Lower lobe of right lung (tissue), 2 donors: ENCODE measurements around the gene MPL. TPM values are rescaled to one million over a fixed set of nuclear protein-coding genes. Genes with fewer than 3 reads are reported as not detected.
A peak's percentile ranks its signal among the peaks of the same experiment; 100 is the strongest.

Source experiments
- ATAC-seq, 2 donors: fragments of 200-7000 bp; cut with Tn5 transposase; one replicate each; pipeline ENCODE4 v1.9.1; 2020 to 2022; ENCODE audit warnings: mild to moderate bottlenecking in 2 of 2, moderate library complexity in 2 of 2
- DNase-seq: peaks from one replicate; pipeline ENCODE4 v3.0.0-alpha.2; 2020
- H3K27ac ChIP-seq: fragments of 200-600 bp; one replicate; pipeline ENCODE4 v1.8.0; 2022
- H3K27me3 ChIP-seq: fragments of 200-600 bp; one replicate; pipeline ENCODE4 v1.8.0; 2022; ENCODE audit warnings: low read depth
- H3K36me3 ChIP-seq: fragments of 200-600 bp; one replicate; pipeline ENCODE4 v1.8.0; 2022; ENCODE audit warnings: mild to moderate bottlenecking
- H3K4me1 ChIP-seq: fragments of 200-600 bp; one replicate; pipeline ENCODE4 v1.8.0; 2022
- H3K4me3 ChIP-seq: fragments of 200-600 bp; one replicate; pipeline ENCODE4 v1.8.0; 2022; ENCODE audit warnings: mild to moderate bottlenecking
- H3K9me3 ChIP-seq: fragments of 200-600 bp; one replicate; pipeline ENCODE4 v1.8.0; 2022
- CTCF ChIP-seq: fragments of 200-600 bp; IDR thresholded peaks from one replicate; pipeline ENCODE4 v1.8.0; 2022; ENCODE audit warnings: antibody characterized with exemption, mild to moderate bottlenecking
- intact Hi-C: fragments of 100-400 bp; cut with DNase I; formaldehyde crosslinking; loops from one replicate; pipeline ENCODE4 v1.11.0; 2022
- total RNA-seq: library from RNA; stranded (reverse); fragmentation: NEBNext Ultra II Directional; extraction: Animal tissue kit (Norgen Biotek cat#: 25700); gene quantifications from one replicate; pipeline ENCODE4 v1.2.1, GENCODE V29; 2021
- donor health status: DM: no; HTN: yes; CAD: no; lungs with severe emphysema.

Gene MPL
- total RNA-seq, 1 donor from 2014 or later: 0.65 TPM

GRCh38 chr1:43307458-43308158 lies 30.0 kb upstream of the MPL start:
- Histone ChIP-seq H3K4me3 (no peak overlapping the region), H3K36me3 (peaks cover 15% of the 10 kb centered on the region), H3K27ac (no peak overlapping the region), H3K4me1 (peaks cover 52% of the 10 kb centered on the region), H3K9me3 (no peaks in the 10 kb centered on the region), H3K27me3 (no peaks in the 10 kb centered on the region)
- DNase-seq (peak; percentile 24), ATAC-seq (no peak)
- no peak for TF ChIP-seq CTCF
- intact Hi-C loops: no loop called here

- Histone ChIP-seq H3K27me3 (no peaks in the 10 kb centered on the region), H3K4me3 (no peak overlapping the region), H3K9me3 (no peaks in the 10 kb centered on the region), H3K4me1 (peaks cover 47% of the 10 kb centered on the region), H3K36me3 (peaks cover 15% of the 10 kb centered on the region), H3K27ac (no peak overlapping the region)
- TF ChIP-seq CTCF: no peak
- intact Hi-C loops: no loop called here
- DNase-seq (peak; percentile 34), ATAC-seq (no peak)
Measured at GRCh38 chr1:43308635-43309404, 28.8 kb upstream of the MPL start.

GRCh38 chr1:43309405-43310025 lies 28.1 kb upstream of the MPL start:
- no peak for ATAC-seq
- H3K36me3 ChIP-seq: peaks cover 15% of the 10 kb centered on the region
- H3K4me3 ChIP-seq: no peak overlapping the region
- intact Hi-C loops: no loop called here
- H3K4me1 ChIP-seq: peaks cover 40% of the 10 kb centered on the region
- H3K27me3 ChIP-seq: no peaks in the 10 kb centered on the region
- no peak overlapping the region for H3K27ac ChIP-seq
- H3K9me3 ChIP-seq: no peaks in the 10 kb centered on the region
- peak; percentile 39 for DNase-seq
- TF ChIP-seq CTCF: no peak

- no peak for ATAC-seq
- H3K4me3 ChIP-seq: no peak overlapping the region
- TF ChIP-seq CTCF: no peak
- H3K27me3 ChIP-seq: no peaks in the 10 kb centered on the region
- intact Hi-C loops: no loop called here
- H3K9me3 ChIP-seq: no peaks in the 10 kb centered on the region
- peaks cover 22% of the 10 kb centered on the region for H3K4me1 ChIP-seq
- peak; percentile 32 for DNase-seq
- no peak overlapping the region for H3K27ac ChIP-seq
- peaks cover 15% of the 10 kb centered on the region for H3K36me3 ChIP-seq
Measured at GRCh38 chr1:43311521-43311920, 26.1 kb upstream of the MPL start.

- DNase-seq (no peak), ATAC-seq (no peak)
- Histone ChIP-seq H3K27ac (no peak overlapping the region), H3K4me3 (no peak overlapping the region), H3K36me3 (peaks cover 8% of the 10 kb centered on the region), H3K9me3 (no peaks in the 10 kb centered on the region), H3K27me3 (no peaks in the 10 kb centered on the region), H3K4me1 (peaks cover 15% of the 10 kb centered on the region)
- intact Hi-C loops: no loop called here
- TF ChIP-seq CTCF: no peak
Measured at GRCh38 chr1:43312212-43312623, 25.4 kb upstream of the MPL start.
